WERI-Rb-1 (cell line): ENCODE data around the gene CT45A1.
A peak's percentile ranks its signal among the peaks of the same experiment; 100 is the strongest.
"Not testable (repeated sequence)": the region's sequence is repeated elsewhere in the genome, so short reads cannot be mapped to it uniquely, and the experiment has no call there.

Experiments used
- DNase-seq: peaks from one replicate; pipeline ENCODE4 v3.0.0-alpha.2; 2020
- H3K27ac ChIP-seq: fragments of 250-450 bp; sonication (Bioruptor Pico); 2 replicates; pipeline ENCODE4 v1.5.1; 2020; ENCODE audit warnings: mild to moderate bottlenecking, moderate library complexity
- H3K27me3 ChIP-seq: fragments of 250-450 bp; sonication (Bioruptor Pico); 2 replicates; pipeline ENCODE4 v1.5.1; 2021; ENCODE audit warnings: mild to moderate bottlenecking, low read depth, moderate library complexity; ENCODE audit not compliant: insufficient read depth, severe bottlenecking
- H3K36me3 ChIP-seq: fragments of 250-450 bp; sonication (Bioruptor Pico); 2 replicates; pipeline ENCODE4 v1.5.1; 2020; ENCODE audit warnings: mild to moderate bottlenecking, moderate library complexity
- H3K4me3 ChIP-seq: 2 replicates; pipeline ENCODE4 v1.5.1; 2011; ENCODE audit warnings: low read depth, mild to moderate bottlenecking, control low read depth, low read length
- H3K9me3 ChIP-seq: fragments of 250-450 bp; sonication (Bioruptor Pico); 2 replicates; pipeline ENCODE4 v1.5.1; 2021; ENCODE audit warnings: mild to moderate bottlenecking, moderate library complexity; ENCODE audit not compliant: severe bottlenecking
- TF ChIP-seq, protein P1 (sequence below): IDR thresholded peaks from 2 replicates; pipeline ENCODE4 v1.5.1; 2011; ENCODE audit warnings: low read depth, mild to moderate bottlenecking, control low read depth, inconsistent platforms, low read length

Gene CT45A1

DNA sequence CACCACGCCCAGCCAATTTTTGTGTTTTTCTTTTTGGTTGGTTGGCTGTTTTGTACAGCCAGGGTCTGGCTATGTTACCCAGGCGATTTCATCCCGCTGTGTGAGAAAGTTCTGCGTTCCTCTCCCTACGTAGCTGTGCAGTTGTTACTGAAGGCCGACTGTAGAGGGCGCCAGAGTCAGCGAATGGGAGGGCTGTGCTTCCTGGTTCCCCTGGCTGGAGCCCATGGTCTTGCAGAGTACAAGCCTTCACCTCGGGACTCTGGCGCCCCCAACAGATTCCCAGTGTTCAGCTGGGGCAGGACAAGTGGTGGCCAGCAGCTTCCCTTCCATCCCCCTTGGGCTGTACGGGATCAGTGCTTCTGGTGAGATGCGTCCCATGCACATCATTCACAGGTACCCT, 5.6 kb upstream of the CT45A1 start:
- Histone ChIP-seq H3K9me3 (no peaks in the 10 kb centered on the region), H3K36me3 (no peaks in the 10 kb centered on the region), H3K27me3 (peaks cover 30% of the 10 kb centered on the region), H3K4me3 (no peak overlapping the region), H3K27ac (no peak overlapping the region)
- TF ChIP-seq, protein P1, sequence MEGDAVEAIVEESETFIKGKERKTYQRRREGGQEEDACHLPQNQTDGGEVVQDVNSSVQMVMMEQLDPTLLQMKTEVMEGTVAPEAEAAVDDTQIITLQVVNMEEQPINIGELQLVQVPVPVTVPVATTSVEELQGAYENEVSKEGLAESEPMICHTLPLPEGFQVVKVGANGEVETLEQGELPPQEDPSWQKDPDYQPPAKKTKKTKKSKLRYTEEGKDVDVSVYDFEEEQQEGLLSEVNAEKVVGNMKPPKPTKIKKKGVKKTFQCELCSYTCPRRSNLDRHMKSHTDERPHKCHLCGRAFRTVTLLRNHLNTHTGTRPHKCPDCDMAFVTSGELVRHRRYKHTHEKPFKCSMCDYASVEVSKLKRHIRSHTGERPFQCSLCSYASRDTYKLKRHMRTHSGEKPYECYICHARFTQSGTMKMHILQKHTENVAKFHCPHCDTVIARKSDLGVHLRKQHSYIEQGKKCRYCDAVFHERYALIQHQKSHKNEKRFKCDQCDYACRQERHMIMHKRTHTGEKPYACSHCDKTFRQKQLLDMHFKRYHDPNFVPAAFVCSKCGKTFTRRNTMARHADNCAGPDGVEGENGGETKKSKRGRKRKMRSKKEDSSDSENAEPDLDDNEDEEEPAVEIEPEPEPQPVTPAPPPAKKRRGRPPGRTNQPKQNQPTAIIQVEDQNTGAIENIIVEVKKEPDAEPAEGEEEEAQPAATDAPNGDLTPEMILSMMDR: peak; percentile 64
- peak; percentile 59 for DNase-seq

DNA sequence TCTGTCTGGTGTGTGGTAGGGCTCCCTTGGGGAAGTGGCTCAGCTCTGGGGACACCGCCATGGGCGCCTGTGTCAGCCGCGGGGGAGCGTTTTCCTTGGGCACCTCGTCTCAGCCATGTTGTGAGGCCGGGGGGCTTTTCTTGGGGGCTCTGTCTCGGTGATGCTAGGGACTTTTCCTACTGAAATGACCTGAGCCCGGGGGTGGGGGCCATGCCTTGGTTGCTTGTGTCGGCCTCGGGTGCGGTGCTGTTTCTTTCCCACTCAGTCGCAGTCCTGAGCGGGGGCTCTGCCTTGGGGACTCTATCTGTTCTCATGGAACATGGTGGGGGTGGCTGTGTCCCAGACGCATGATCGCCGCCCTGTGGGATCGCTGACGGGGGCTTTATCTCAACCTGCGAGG, 356 bp downstream of the CT45A1 start:
- Histone ChIP-seq H3K4me3 (no peak overlapping the region), H3K27ac (no peak overlapping the region), H3K9me3 (no peaks in the 10 kb centered on the region), H3K27me3 (peaks cover 9% of the 10 kb centered on the region), H3K36me3 (no peaks in the 10 kb centered on the region)
- TF ChIP-seq, protein P1: no peak
- DNase-seq: no peak

DNA sequence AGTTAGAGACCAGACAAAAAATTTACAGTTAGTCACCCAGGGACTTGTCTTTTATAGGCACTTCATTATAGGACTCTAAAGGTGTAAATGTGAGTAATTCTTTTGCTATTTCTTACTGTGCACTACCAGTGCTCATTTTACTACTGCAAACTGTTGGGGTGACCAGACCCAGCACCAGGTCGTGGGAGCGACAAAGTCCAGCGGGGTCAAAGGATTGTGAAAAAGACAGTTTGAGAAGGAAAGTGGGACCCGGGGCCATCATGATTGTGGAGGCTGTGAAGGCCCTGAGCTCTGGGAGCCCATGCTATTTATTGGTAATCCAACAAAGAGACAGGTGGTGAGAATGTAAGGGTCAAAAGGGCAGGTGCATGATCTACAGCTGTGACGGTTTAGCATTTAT, 21.2 kb downstream of the CT45A1 start:
- not testable (repeated sequence) for H3K27me3 ChIP-seq, DNase-seq, H3K27ac ChIP-seq, H3K36me3 ChIP-seq, H3K4me3 ChIP-seq, H3K9me3 ChIP-seq

DNA sequence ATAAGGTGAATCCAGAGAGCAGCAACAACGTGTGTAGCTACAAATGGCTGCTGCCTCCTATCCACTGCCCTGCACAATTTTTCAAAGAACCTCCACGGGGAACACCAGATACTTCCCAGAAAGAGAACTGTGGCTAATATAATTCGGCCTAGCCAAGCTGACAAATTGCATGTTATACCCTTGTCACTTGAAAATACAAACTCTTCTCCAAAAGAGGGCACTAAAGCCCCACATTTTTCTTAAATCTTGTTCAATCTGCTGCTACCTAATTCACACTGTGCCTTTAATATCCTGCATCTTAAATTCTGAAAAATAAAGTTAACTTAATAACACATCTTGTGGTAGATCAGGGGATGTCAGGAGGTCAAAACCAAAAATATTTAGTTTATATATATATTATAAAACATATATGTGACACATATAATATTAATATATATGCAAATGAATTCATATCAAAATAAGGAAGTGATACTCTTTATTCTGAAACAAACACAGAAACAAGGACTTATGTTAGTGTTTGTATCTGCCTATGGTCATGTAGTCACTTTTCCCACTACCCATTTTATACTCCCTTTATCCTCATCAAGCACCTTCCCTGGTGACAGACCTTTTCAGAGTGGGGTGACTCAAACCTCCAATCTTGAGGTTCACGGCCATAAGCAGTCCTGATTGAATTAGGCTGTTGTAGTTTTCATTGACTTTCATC, 24.1 kb downstream of the CT45A1 start:
- no peak for DNase-seq

DNA sequence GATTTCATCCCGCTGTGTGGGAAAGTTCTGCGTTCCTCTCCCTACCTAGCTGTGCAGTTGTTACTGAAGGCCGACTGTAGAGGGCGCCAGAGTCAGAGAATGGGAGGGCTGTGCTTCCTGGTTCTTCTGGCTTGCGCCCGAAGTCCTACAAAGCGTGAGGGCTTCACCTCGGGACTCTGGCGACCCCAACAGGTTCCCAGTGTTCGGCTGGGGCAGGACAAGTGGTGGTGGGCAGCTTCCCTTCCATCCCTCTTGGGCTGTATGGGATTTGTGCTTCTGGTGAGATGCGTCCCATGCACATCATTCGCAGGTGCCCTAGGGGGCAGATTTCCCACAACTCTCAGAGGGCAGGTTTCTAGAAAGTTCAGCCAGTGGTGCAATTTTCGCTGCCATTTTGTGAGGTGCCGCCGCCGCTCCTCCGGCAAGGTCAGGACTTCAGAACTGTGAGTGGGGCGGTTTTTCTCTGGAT, 27.3 kb downstream of the CT45A1 start:
- no peaks in the 10 kb centered on the region for H3K9me3 ChIP-seq
- H3K36me3 ChIP-seq: no peaks in the 10 kb centered on the region
- H3K27me3 ChIP-seq: peaks cover 28% of the 10 kb centered on the region
- H3K4me3 ChIP-seq: no peak overlapping the region
- no peak overlapping the region for H3K27ac ChIP-seq
- peak; percentile 40 for DNase-seq
- TF ChIP-seq, protein P1: peak; percentile 68

More for the DNA sequence above, 24.1 kb downstream of the CT45A1 start:
- Histone ChIP-seq H3K36me3 (no peaks in the 10 kb centered on the region), H3K27ac (no peak overlapping the region), H3K9me3 (no peaks in the 10 kb centered on the region), H3K27me3 (peaks cover 22% of the 10 kb centered on the region), H3K4me3 (no peak overlapping the region)
- TF ChIP-seq, protein P1: no peak

DNA sequence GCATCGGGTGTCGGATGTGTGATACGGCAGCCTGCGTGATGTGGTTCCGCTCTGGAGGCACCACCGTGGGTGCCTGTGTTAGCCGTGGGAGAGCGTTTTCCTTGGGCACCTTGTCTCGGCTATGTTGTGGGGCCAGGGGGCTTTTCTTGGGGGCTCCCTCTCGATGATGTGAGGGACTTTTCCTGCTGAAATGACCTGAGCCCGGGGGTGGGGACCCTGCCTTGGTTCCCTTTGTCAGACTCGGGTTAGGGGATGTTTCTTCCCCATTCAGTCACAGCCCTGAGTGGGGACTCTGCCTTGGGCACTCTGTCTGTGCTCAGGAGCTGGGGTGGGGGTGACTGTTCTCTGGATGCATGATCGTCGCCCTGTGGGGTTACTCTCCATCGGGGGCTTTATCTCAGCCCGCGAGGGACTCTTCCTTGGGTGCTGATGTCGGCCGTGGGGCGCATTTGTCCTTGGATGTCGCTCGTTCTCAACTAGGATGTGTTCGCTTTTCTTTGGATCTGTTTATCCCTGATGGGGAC, 27.8 kb downstream of the CT45A1 start:
- no peak for DNase-seq
- Histone ChIP-seq H3K27ac (no peak overlapping the region), H3K27me3 (peaks cover 31% of the 10 kb centered on the region), H3K9me3 (no peaks in the 10 kb centered on the region), H3K36me3 (no peaks in the 10 kb centered on the region), H3K4me3 (no peak overlapping the region)
- TF ChIP-seq, protein P1: no peak

DNA sequence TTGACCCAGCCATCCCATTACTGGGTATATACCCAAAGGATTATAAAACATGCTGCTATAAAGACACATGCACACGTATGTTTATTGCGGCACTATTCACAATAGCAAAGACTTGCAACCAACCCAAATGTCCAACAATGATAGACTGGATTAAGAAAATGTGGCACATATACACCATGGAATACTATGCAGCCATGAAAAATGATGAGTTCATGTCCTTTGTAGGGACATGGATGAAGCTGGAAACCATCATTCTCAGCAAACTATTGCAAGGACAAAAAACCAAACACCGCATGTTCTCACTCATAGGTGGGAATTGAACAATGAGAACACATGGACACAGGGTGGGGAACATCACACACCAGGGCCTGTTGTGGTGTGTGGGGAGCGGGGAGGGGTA, 31.3 kb downstream of the CT45A1 start:
- DNase-seq, H3K36me3 ChIP-seq, H3K27ac ChIP-seq, H3K9me3 ChIP-seq, H3K4me3 ChIP-seq: not testable (repeated sequence)
- H3K27me3 ChIP-seq: peaks cover 28% of the 10 kb centered on the region

DNA sequence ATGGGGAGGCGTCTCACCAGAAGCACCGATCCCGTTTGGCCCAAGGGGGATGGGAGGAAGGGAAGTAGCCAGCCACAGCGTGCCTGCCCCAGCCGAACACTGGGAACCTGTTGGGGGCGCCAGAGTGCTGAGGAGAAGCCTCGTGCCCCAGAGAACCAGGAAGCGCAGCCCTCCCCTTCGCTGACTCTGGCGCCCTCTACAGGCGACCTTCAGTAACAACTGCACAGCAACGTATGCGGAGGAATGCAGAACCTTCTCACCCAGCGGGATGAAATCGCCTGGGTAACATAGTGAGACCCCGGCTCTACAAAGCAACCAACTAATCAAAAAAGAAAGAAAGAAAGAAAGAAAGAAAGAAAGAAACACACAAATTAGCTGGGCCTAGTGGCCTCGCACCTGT, 54.7 kb downstream of the CT45A1 start, which contains the start of gene CT45A3:
CT45A3 (minus strand) TSS at position 101 of the 400 bp plus-strand sequence. CDS start 3,747 bp downstream, outside the sequence.
- not testable (repeated sequence) for H3K27me3 ChIP-seq, DNase-seq, H3K4me3 ChIP-seq, H3K27ac ChIP-seq, H3K36me3 ChIP-seq, H3K9me3 ChIP-seq
